ENCODE data around the gene DNASE2B. TPM values are rescaled to one million over a fixed set of nuclear protein-coding genes. Genes with fewer than 3 reads are reported as not detected.

The DNASE2B gene
- polyA plus RNA-seq, 3 donors, result not detected

DNA sequence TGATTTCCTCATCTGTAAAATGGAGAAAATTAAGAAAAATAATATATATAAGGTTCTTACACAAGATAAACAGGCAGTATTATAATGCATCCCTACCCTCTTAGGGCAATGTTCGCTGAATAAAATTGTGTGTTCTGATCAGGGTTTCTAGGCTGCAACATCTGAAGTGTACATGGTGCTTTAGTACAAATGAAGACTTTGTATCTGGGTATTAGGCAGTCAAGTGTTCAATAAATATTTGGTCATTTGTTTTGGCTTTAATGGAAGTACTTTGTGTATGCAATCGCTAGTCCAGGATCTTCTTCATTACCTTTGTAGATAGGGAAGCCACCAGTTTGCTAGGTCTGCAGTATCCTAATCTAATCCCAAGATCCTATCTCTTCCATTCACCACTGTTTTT, 28.1 kb downstream of the DNASE2B start:
- Histone ChIP-seq H3K4me3 (replicated peaks in 1 of 3; ENCODE audit: low read depth in 2 of 3, low read length in 3 of 3) (no peak overlapping the region), H3K9ac (ENCODE audit: insufficient read depth, low read length, poor library complexity, severe bottlenecking) (no peak overlapping the region), H4K20me1 (ENCODE audit: insufficient read depth, low read length) (no peaks in the 10 kb centered on the region), H3K27ac (ENCODE audit: low read depth in 1 of 2, low read length in 2 of 2) (peak overlapping the region in 1 of 2 donors; percentile 3), H3K27me3 (ENCODE audit: control insufficient read depth in 2 of 2, insufficient read depth in 2 of 2, low read length in 2 of 2) (no peaks in the 10 kb centered on the region), H3K4me2 (replicated peaks; ENCODE audit: extremely low read depth, low read length, poor library complexity, severe bottlenecking) (no peak overlapping the region), H3K4me1 (ENCODE audit: control insufficient read depth in 1 of 2, insufficient read depth in 2 of 2, low read length in 2 of 2) (peaks cover 24 to 25% of the 10 kb centered on the region in 2 donors), H3K9me3 (replicated peaks in 1 of 2; ENCODE audit: control insufficient read depth in 1 of 2, insufficient read depth in 1 of 2, low read length in 2 of 2) (no peaks in the 10 kb centered on the region), H3K79me2 (ENCODE audit: insufficient read depth, low read length) (no peaks in the 10 kb centered on the region), H3K36me3 (replicated peaks in 1 of 2; ENCODE audit: control insufficient read depth in 1 of 2, insufficient read depth in 2 of 2, low read length in 2 of 2) (no peaks in the 10 kb centered on the region), H2AFZ (ENCODE audit: insufficient read depth, low read depth, low read length, poor library complexity, severe bottlenecking) (no peak overlapping the region)
- WGBS (ENCODE audit: insufficient coverage), result no CpG with 5 or more reads among the region's 2 CpGs
- peaks cover 0 to 1% of the 10 kb centered on the region in 2 donors for H3K36me3 Mint-ChIP-seq
- DNase-seq, result no peak
- H3K9me3 Mint-ChIP-seq, result peaks cover 0 to 8% (median 4%) of the 10 kb centered on the region in 7 donors
- TF ChIP-seq, protein P1, sequence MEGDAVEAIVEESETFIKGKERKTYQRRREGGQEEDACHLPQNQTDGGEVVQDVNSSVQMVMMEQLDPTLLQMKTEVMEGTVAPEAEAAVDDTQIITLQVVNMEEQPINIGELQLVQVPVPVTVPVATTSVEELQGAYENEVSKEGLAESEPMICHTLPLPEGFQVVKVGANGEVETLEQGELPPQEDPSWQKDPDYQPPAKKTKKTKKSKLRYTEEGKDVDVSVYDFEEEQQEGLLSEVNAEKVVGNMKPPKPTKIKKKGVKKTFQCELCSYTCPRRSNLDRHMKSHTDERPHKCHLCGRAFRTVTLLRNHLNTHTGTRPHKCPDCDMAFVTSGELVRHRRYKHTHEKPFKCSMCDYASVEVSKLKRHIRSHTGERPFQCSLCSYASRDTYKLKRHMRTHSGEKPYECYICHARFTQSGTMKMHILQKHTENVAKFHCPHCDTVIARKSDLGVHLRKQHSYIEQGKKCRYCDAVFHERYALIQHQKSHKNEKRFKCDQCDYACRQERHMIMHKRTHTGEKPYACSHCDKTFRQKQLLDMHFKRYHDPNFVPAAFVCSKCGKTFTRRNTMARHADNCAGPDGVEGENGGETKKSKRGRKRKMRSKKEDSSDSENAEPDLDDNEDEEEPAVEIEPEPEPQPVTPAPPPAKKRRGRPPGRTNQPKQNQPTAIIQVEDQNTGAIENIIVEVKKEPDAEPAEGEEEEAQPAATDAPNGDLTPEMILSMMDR (IDR thresholded peaks at IDR 0.05), result no peak
- H3K27me3 Mint-ChIP-seq (ENCODE audit: low read depth in 3 of 3), result peaks cover 0 to 3% (median 0%) of the 10 kb centered on the region in 3 donors
- peaks cover 25% of the 10 kb centered on the region for H3K4me1 Mint-ChIP-seq
- peak overlapping the region in 5 of 7 donors; percentile 19 to 87 (median 57) for H3K27ac Mint-ChIP-seq
- intact Hi-C loops (cut with micrococcal nuclease), result no loop called here
- no peak overlapping the region for H3K4me3 Mint-ChIP-seq

DNA sequence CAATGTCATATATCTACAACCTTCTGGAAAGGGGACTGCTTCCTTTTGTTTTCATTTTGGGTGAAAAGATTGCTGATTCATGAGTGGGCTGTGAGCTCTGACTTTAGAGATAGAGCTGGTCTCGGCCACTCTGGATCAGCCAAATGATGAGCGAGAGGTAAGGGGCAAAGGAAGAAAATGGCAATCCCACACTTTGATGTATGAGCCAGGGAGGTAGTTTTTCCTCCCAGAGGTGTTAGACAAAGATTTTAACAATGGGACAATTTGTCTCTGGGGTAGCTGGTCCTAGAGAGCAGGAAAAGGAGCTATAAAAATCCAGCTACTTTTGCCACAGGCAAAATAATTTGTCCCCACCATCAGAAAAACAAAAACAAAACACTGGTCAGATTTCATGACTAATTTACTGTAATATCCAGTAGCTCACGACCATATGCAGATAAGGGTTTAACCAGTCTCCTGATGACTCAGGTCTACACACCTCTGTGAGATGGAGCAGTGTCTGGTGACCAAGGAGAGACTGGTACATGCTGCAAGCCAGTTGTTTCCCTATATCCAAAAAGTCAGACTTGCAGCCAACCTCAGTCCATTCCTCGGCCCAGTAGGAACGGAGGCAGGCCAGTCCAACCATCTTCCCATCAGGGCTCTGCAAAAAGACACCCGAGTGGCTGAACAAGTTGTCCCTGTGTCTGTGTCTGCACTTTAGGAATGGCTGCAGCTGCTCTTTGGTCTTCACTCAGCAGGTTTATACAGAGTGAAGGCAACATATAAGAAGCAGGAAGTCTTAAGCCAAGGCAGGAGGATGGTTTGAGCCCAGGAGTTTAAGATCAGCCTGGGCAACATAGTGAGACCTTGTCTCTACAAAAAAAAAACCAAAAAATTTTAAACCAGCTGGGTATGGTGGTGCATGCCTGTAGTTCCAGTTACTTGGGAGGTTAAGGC, 29.2 kb downstream of the DNASE2B start:
- peak overlapping the region in 3 of 7 donors; percentile 16 to 66 (median 41) for H3K27ac Mint-ChIP-seq
- peaks cover 0 to 3% (median 0%) of the 10 kb centered on the region in 3 donors for H3K27me3 Mint-ChIP-seq (ENCODE audit: low read depth in 3 of 3)
- no peak for DNase-seq
- Histone ChIP-seq H3K4me3 (replicated peaks in 1 of 3; ENCODE audit: low read depth in 2 of 3, low read length in 3 of 3) (no peak overlapping the region), H3K27me3 (ENCODE audit: control insufficient read depth in 2 of 2, insufficient read depth in 2 of 2, low read length in 2 of 2) (no peaks in the 10 kb centered on the region), H3K79me2 (ENCODE audit: insufficient read depth, low read length) (no peaks in the 10 kb centered on the region), H4K20me1 (ENCODE audit: insufficient read depth, low read length) (no peaks in the 10 kb centered on the region), H3K9me3 (replicated peaks in 1 of 2; ENCODE audit: control insufficient read depth in 1 of 2, insufficient read depth in 1 of 2, low read length in 2 of 2) (no peaks in the 10 kb centered on the region), H3K9ac (ENCODE audit: insufficient read depth, low read length, poor library complexity, severe bottlenecking) (no peak overlapping the region), H3K4me2 (replicated peaks; ENCODE audit: extremely low read depth, low read length, poor library complexity, severe bottlenecking) (no peak overlapping the region), H3K27ac (ENCODE audit: low read depth in 1 of 2, low read length in 2 of 2) (no peak overlapping the region), H3K36me3 (replicated peaks in 1 of 2; ENCODE audit: control insufficient read depth in 1 of 2, insufficient read depth in 2 of 2, low read length in 2 of 2) (no peaks in the 10 kb centered on the region), H3K4me1 (ENCODE audit: control insufficient read depth in 1 of 2, insufficient read depth in 2 of 2, low read length in 2 of 2) (peaks cover 24 to 25% of the 10 kb centered on the region in 2 donors), H2AFZ (ENCODE audit: insufficient read depth, low read depth, low read length, poor library complexity, severe bottlenecking) (peak overlapping the region; percentile 15)
- H3K4me1 Mint-ChIP-seq, result peaks cover 25% of the 10 kb centered on the region
- 100% methylated on average over 1 of the region's 6 CpGs for WGBS (ENCODE audit: insufficient coverage)
- H3K4me3 Mint-ChIP-seq, result no peak overlapping the region
- peaks cover 0 to 1% of the 10 kb centered on the region in 2 donors for H3K36me3 Mint-ChIP-seq
- TF ChIP-seq, protein P1 (IDR thresholded peaks at IDR 0.05), result no peak
- intact Hi-C loops (cut with micrococcal nuclease), result no loop called here
- H3K9me3 Mint-ChIP-seq, result peaks cover 0 to 8% (median 4%) of the 10 kb centered on the region in 7 donors
